ENCODE results near the gene PLEKHO1.
"Not testable (repeated sequence)": the region's sequence is repeated elsewhere in the genome, so short reads cannot be mapped to it uniquely, and the experiment has no call there.

PLEKHO1 gene

GRCh38 chr1:150149271-150150132, at the start of gene PLEKHO1:
PLEKHO1 (plus strand) TSS chr1:150149916; CDS start chr1:150150258, 342 bp downstream.
- DNase-seq (ENCODE audit: low read depth in 2 of 2): peak; percentile 73 to 78

DNA sequence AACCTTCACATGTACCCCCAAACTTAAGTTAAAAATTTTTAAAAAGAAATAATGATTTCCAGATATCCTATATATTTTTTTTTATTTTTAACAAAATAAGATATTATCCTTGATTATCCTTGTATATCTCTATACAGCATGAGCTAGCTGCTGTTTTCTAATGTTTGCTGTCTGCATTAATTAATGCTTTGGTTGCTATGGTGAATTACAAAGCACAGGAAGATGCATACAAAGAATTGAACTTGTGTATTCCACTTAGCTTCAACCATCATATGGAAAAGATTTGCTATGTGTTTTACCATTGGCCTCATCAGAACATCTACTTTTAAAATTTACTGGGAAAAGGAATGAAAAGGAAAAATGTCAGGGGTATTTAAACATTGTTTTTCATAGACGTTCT, 46.7 kb upstream of the PLEKHO1 start:
- DNase-seq (ENCODE audit: low read depth in 2 of 2): no peak

- DNase-seq (ENCODE audit: low read depth in 2 of 2): no peak
Observed at GRCh38 chr1:150106341-150106740, 43.4 kb upstream of the PLEKHO1 start.

DNA sequence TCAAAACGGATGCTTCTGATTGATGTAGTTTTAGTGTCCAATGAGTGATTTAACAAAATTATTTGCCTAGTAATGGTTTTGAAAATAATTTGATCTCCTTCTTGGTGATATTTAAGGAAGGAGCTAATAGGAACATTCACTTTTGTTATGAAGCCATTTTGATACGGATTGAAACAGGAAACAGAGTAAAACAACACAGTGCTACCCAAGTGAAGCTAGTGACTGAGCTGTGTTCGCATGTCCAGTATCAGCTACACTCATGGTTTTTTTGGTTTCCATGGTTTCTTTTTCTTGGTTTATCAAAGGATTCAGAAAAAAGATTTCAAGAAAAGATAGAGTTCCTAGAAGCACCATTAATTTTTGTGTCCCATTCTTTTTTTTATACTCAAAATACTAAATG, 40.1 kb upstream of the PLEKHO1 start:
- no peak for DNase-seq (ENCODE audit: low read depth in 2 of 2)

GRCh38 chr1:150110116-150110515, 39.6 kb upstream of the PLEKHO1 start:
- DNase-seq (ENCODE audit: low read depth in 2 of 2): no peak

- DNase-seq (ENCODE audit: low read depth in 2 of 2): no peak
Observed at GRCh38 chr1:150111670-150112069, 38.0 kb upstream of the PLEKHO1 start.

DNA sequence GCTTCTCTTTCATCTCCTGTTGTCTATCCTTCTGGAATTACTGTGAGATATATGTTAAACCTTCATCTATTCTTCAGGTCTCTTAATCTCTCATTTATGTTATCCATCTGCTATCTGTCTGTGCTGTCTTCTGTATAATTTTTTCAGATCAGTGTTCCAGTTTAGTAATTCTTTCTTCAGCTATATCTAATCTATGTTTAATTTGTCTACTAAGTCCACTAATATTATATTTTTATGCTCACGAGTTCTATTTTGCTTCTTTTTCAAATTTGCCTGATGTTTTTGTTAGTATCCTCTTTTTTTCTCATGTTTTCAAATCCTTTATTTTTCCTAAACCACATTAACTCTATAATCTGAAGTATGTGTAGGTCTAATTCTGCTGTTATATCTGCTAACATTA, 34.6 kb upstream of the PLEKHO1 start:
- no peak for DNase-seq (ENCODE audit: low read depth in 2 of 2)

DNA sequence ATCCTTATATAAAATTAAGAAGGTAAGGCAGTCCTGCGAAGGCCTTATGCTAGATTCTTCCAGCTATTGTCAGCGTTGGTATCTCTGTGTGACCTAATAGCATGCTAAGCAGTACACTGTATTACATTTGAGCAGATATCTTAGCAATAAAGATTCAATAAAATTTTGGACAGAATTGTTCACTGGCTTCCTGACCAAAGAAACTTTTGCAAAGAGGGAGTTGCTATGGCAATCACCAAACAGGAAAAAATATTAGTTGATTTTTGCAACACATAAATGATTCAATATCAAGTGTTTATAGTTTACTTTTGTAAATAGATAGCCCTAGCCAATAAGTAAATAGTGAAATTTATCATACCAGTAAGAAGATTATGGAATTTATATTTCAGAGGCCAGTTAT, 31.0 kb upstream of the PLEKHO1 start:
- no peak for DNase-seq (ENCODE audit: low read depth in 2 of 2)

DNA sequence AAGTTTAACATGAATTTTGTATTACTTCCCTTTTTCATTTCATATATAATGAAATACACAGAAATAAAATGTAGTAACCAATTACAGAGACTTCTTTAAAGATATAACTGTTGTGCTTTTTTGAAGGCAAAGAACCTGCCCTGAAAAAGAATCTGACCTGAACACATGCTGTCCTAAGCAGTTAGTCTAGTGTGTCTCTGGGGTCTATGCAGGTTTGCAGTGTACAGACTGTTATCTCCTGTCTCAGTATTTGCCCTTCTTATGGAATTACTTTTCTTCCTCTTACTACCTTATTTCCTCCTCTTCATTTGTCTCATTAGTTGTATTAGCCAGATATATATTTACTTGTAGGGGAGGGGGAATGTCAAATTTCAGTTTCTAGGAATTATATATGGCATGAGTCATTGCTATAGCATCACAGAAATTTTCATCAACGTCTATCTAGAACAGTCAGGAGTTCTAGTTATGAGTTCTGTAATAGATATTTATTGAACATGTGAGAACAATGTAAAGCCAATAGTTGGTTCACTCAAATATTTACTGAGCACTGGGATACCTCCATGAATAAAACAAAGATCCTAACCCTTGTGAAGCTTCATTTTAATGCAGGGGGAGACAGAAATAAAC, 28.4 kb upstream of the PLEKHO1 start:
- no peak for DNase-seq (ENCODE audit: low read depth in 2 of 2)

DNA sequence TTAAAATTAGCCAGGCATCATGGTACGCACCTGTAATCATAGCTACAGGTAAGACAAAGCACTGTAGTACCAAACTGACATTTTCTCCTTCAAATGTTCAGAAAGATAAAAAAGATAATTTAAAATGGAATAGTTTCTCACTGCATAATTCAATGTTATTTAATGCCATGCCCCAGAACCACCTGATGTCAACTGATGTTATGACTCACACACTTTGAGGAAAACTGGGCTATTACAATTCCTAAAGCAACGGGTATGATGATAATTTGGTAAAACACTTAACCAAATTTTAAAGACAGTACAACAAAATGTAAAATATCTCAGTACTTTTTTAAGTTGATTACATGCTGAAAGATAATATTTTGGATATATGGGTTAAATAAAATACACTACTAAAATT, 22.9 kb upstream of the PLEKHO1 start:
- DNase-seq (ENCODE audit: low read depth in 2 of 2): no peak

DNA sequence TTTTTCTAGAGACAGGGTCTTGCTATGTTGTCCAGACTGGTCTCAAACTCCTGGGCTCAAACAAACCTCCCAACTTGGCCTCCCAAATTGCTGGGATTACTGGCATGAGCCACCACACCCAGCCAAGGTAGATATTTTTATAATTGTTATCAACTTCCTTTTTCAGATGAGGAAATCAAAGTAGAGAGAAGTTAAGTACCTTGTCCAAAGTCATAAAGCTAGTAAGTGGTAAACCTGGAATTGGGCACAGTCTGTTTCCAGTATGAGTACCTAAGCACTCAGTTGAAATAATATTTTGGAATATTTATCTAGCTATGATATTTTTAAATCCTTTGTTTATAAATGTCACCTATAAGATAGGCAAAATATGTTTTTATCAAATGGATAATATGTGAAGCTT, 22.3 kb upstream of the PLEKHO1 start:
- DNase-seq (ENCODE audit: low read depth in 2 of 2): no peak

GRCh38 chr1:150127868-150128267, 21.8 kb upstream of the PLEKHO1 start:
- DNase-seq (ENCODE audit: low read depth in 2 of 2): no peak

DNA sequence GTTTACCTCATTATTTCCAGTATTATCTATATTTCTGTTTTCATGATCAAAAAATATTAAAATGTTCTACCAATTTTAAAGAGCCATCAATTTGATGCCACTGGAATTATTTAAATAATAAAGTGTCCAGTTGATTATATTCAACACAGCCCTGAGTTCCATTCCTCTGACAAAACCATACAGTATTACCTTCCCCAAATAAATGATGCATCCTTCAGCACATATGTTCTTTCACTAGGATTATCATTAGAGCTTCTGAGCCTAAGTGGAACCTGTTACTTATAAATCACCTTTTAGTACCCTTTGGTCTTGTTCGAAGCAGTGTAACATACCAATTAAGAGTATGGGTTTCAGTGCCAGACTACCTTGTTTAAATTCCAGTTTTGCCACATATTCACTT, 17.3 kb upstream of the PLEKHO1 start:
- no peak for DNase-seq (ENCODE audit: low read depth in 2 of 2)

GRCh38 chr1:150134537-150134936, 15.2 kb upstream of the PLEKHO1 start:
- no peak for DNase-seq (ENCODE audit: low read depth in 2 of 2)

DNA sequence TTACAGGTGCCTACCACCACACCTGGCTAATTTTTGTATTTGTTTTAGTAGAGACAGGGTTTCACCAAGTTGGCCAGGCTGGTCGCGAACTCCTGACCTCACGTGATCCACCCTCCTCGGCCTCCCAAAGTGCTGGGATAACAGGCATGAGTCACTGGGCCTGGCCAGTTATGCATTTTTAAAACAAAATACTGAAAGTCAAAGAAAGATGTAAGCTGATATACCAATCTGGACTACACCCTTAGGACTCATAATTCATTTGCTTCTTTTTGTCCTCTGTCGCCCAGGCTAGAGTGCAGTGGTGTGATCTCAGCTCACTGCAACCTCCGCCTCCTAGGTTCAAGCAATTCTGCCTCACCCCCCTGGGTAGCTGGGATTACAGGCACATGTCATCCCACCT, 14.3 kb upstream of the PLEKHO1 start:
- not testable (repeated sequence) for DNase-seq (ENCODE audit: low read depth in 2 of 2)

DNA sequence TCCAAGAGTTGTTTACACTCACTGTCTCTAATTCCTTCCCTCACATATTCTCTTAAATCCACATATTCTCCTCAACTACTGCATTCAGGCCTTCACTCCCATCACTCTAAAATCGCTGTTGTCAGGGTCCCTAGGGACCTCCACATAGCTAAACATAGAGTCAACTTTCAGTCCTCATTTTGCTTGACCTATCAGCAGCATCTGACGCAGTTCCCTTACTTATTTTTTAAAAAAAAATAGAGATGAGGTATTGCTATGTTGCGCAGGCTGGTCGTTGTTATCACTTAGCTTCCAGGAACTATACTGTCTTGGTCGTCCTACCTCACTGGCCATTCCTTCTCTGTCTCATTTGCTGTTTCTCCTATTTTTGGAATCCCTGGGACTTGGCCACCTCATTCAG, 11.7 kb upstream of the PLEKHO1 start:
- DNase-seq (ENCODE audit: low read depth in 2 of 2): no peak

- no peak for DNase-seq (ENCODE audit: low read depth in 2 of 2)
Observed at GRCh38 chr1:150141452-150141851, 8.3 kb upstream of the PLEKHO1 start.

GRCh38 chr1:150142083-150142482, 7.6 kb upstream of the PLEKHO1 start:
- DNase-seq (ENCODE audit: low read depth in 2 of 2): no peak

GRCh38 chr1:150144606-150145005, 5.1 kb upstream of the PLEKHO1 start:
- no peak for DNase-seq (ENCODE audit: low read depth in 2 of 2)

DNA sequence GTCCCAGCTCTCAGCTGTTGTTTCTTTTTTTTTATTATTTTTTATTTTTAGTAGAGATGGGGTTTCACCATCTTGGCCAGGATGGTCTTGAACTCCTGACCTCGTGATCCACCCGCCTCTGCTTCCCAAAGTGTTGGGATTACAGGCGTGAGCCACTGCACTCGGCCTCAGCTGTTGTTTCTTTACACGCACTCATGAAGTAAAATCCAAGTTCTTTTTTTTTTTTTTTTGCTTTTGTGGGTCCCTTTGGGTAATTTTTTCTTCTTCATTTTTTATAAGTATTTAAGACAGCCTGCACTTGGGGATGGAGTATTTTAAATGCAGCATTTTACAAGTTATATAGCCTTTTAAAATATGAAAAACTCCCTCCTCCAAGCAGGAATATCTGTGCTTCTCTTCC, 3.7 kb upstream of the PLEKHO1 start:
- DNase-seq (ENCODE audit: low read depth in 2 of 2): not testable (repeated sequence)

DNA sequence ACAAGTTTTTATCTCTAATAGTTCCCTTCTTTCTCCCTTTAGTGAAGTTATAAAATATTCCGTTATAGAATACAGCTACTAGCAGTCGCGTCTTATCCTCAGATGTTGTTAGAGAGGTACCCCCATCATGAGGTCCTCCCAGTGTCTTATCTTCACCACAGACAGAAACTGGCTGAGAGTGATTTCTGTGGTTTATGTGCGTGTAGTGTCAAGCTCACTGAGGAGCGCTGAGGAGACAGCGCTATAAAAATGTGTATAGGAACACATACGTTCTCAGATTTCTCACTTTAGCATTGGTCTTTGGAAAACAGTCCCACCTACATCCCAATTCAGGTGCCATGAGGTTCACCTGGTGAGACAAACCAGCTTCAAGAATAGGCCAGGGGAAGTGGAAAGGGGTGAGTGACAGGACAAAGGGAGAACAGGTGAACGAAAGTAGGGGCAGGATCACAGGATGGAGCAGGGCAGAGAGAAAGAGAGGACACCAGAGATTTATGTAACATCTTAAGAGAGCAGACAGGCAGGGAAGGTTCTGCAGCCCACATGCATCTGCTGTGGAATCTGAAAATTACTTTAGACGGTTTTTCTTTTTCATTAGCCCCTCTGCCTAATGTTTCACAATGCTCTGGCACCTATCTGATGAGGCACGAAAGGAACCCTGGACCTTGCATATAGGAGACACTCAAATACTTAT, 2.7 kb upstream of the PLEKHO1 start:
- DNase-seq (ENCODE audit: low read depth in 2 of 2): no peak

DNA sequence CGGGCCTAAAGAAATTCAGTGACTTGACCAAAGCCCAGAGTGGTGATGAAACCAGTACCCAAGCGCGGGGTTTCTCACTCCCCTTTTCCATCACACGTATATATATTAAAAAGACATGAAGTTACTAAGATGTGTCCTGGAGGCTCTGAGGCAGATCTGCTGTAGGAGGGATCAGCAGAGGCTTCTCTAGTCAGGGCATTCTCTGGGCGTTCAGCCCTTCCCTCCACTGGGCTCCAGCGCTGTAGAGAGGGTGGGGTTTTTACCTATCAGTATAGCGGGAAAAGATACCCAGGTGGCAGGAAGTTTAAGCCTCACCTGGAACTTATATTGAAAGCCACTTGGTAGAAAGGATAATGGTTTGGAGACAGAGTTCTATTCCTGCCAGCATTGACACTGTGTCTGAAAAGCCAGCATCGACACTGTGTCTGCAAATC, 862 bp upstream of the PLEKHO1 start:
- DNase-seq (ENCODE audit: low read depth in 2 of 2): no peak

Measured in stimulated activated CD8-positive, alpha-beta memory T cell treated with anti-CD3 and anti-CD28 coated beads, Interleukin-2, amount 100 ng/mL, for 1 hour (primary cell).